Hematopoietic multipotent progenitor cell (in vitro differentiated cells): ENCODE measurements around the gene STK10. TPM values are rescaled to one million over a fixed set of nuclear protein-coding genes. Genes with fewer than 3 reads are reported as not detected.
A peak's percentile ranks its signal among the peaks of the same experiment; 100 is the strongest.

ENCODE experiments used
- DNase-seq, 3 donors: peaks; one replicate each; pipeline ENCODE4 v3.0.0-alpha.2; 2011 to 2015; ENCODE audit warnings: low read depth in 2 of 3, low spot score in 2 of 3
- total RNA-seq: library from RNA; depleted of rRNA; stranded (reverse); fragments of >200 nt; gene quantifications from one replicate; pipeline ENCODE4 v1.2.3, GENCODE V29; 2012

The STK10 gene
- total RNA-seq, 1 donor = 85.1 TPM

DNA sequence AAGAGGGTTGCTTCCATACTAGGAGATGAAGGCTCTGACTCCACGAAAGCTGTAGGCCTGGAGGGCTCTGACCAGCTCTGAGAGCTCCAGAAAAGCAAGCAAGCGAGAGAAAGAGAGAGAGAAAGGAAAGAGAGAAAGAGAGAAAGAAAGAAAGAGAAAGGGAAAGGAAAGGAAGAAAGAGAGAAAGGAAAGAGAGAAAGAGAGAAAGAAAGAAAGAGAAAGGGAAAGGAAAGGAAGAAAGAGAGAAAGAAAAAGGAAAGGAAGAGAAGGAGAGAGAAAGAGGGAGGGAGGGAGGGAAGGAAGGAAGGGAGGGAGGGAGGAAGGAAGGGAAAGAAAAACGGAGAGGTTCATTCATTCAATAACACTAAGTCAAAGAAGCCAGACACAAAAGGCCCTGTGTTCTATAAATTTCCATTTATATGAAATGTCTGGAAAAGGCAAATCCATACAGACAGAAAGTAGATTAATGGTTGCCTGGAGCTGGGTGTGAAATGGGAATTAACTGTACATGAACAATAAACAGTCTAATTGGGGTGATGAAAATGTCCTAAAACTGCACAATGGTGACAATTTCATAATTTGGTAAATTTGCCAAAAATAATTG is 1.8 kb upstream of the STK10 start:
- no peak for DNase-seq

DNA sequence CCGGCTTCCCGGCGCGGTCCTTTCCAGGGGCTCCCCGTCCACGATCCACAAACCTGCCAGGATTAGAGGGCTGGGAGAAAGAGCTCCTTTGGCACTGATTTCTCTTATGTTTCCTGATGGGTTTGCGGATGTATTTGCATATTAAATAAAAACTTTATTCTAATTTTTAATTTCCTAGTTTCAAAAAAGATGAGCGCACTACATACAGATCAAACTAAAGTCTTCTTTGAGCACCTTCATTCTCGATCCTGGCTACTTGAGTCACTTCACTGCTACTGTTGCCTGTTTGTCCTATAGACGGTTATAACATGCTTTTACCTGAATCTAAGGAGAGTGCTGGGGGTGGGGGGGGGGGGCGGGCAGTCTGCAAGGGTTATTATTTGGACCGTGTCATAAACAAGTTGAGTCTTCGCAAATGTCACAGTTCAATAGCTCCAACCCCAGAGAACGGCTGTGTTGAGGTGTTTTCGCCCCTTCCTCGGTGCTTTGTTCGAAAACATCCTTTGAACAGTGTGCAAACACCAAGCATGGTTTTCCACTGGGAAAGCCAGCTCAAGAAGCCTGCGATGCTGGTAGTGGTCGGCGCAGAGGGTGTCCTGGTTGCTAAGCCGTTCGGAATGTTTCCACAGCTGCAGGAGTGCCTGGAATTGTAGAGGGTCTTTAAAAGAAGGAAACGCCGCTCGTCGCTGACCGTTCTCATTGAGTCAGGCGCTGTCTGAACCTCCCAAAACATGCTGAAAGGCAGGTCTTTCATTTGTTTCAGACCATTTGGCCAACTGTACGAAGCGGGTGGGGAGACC is 1.1 kb upstream of the STK10 start:
- no peak for DNase-seq

DNA sequence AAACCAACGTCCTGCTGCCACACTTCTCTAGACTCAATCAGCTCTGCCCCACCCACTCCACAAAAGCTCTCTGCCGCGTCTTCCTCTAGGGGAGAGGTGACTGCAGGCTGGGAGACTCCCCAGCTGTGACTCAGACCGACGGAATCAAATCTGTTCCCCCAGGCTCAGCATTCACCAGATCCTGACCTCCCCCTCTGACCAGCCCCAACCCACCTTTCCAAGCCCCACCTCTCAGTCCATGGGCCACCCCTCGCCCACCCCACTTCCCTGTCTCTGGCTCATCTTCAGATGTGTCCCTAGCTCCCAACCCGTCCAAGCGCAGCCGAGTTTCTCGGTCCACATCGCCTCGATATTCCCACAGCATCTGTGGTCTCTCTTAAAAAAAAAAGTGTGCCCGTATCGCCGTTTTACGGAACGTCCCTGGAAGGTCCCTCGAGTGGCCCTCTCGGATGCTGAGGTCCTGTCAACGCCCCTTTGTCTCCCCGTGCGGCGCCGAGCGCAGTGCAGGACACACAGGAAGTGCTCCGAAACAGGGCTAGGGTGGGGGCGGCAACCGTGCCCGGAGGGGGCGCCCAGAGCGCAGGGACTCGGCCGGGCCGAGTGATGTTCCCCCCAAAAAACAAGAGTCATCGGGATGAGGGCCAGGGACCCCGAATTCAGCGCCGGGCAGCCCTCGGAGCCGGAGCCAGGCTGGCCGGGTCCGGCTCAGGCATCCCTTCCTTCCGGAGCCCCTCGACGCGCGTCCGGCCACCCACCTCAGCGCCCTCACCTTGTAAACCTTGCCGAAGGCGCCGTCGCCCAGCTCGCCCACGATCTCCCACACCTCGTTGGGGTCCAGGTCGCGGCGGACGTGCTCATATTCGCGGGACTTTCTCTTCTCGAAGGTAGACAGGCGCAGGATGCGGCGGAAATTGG is 649 bp downstream of the STK10 start:
- peak in 2 of 3 donors; percentile 57 to 64 for DNase-seq

DNA sequence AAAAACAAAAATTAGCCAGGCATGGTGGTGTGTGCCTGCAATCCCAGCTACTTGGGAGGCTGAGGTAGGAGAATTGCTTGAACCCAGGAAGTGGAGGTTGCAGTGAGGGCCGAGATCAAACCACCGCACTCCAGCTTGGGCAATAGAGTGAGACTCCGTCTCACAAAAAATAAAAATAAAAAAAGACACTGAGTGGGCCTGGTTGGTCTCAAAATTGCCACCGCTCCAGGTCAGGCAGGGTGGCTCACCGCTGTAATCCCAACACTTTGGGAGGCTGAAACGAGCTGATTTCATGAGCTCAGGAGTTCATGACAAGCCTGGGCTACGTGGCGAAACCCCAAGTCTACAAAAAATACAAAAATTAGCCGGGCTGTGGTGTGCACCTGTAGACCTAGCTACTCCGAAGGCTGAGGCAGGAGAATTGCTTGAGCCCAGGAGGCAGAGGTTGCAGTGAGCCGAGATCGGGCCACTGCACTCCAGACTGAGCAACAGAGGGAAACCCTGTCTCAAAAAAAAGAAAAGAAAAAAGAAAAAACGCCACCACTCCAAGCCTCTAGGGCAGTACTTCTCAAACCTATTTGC is 1.8 kb downstream of the STK10 start:
- no peak for DNase-seq

DNA sequence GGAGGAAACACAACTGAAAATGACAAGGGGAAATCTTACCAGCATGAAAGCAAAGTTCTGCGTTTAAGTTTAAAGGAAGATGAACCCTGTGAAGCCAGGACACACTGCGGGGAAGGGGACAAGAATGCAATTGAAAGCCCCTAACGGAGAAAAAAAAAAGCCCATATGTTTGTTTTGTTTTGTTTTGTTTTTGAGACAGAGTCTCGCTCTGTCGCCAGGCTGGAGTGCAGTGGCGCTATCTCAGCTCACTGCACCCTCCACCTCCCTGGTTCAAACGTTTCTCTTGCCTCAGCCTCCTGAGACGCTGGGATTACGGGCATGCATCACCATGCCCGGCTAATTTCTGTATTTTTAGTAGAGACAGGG is 2.9 kb downstream of the STK10 start:
- DNase-seq = peak in 1 of 3 donors; percentile 30

DNA sequence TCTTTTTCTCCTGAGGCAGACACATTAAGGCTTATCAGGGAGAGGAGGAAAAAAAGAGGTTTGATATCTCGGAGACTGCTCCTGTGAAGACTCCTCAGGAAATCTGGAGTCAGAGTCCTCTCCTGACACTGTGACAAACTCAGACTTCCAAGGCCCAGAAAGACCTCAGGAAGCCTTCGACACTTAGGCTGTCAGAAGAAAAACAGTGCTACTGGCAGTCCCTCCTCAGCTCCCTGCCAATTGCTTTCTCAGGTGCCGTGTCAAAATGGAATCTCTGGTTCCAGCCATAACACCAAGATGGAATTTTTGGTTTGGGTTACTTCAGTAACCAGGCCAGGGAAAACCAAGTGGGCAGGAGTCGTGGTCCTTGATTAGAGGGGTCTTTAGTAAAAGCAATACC is 4.1 kb downstream of the STK10 start:
- no peak for DNase-seq

DNA sequence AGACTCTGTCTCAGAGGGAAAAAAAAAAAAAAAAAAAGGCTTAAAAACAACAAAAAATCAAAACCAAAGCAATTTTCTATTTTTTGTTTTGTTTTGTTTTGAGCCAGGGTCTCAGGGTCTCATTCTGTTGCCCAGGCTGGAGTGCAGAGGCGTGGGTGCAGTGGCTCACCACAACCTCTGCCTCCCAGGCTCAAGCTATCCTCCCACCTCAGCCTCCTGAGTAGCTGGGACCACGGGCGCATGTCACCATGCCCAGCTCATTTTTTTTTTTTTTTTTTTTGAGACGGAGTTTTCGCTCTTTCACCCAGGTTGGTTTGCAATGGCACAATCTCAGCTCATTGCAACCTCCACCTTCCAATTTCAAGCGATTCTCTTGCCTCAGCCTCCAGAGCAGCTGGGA is 5.7 kb downstream of the STK10 start:
- DNase-seq = no peak

DNA sequence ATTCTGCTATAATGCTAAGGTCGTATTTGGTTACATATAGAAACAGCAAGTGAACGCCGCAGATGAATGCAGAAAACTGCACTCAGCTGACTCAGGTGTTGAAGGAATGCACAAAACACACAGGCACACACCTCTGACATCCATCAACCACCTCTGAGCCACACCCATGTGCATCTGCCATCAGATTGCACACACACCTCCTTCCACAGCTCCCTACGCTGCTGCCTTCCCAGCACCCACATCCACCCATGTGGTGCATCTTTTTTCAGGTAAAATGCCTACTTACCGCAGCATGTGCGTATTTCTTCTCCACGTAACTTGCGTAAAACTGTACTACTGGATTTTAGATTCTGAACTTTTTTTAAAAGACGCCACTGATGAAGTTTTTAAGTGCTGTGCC is 7.1 kb downstream of the STK10 start:
- DNase-seq = no peak

DNA sequence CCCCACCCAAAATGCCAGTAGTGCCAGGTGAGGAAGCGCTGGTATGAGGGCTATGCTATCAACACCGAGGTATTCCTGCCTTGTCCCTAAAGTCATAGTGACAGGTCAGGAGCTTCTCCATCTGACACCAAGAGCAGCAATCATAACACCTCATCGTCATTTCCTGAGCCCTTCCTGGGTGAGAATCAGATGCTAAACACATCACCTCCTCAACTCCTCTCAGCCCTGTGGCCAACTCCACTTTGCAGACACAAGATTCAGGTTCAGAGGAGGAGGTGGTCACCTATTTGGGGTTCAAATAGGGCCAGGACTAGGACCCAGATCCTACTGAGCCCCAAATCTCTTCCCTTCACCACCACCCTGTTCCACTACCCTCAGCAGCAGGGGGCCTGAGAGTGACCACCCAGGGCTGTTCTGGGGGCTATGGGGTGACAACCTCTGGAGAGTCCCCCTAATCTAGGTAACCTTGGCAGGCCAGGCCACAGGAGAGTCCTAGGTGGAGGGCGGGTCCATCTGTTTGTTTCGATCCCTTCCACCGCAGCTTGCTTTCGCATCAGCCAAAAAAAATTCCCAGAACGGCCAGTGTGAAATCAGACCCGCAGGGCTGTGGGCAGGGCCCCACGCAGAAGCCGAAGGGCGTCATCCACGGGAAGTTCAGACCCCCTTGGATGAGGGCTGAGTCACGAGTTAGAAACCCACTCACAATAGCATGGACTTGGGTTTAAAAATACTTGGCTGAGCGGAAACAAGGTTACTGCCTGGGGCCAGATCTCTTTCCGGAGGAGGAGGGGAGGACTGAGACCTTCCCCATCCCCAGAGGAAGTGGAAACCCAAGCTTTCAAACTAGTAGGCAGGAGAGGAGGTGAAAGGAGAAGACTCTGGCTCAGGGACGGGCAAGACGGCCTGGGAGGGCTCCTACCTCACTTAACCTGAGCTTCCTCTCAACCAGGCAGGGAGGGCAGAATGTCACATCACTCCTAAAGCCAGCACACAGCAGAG is 8.7 kb downstream of the STK10 start:
- DNase-seq = peak in 2 of 3 donors; percentile 71 to 84

DNA sequence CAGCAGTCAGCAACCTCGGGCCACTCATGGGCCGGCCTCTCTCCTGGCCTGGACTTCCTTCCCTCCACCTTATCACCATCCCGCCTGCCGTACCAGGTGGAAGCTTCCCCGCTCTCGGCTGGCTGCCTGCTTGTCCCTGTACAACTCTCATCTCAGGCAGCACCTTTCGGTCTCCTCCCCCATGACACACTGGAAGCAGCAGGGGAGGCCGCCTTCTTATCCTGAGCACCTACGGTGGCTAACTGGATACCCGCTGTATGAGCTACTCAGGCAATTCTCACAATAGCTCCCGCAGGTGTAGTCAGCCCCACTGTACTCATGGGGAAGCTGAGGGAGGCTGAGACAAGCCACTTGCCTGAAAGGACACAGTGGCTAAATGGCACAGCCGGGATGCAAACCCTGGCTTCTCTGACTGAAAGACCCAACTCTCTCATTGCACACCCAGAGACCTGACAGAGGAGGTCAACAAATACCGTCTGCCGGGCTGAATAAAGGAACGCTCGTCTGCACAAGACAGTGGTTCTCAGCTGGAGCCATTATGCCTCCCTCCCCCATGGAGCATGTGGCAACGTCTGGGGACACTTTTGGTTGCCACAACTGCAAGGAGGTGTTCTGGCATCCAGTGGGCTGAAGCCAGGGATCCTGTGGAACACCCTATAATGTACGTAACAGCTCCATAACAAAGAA is 9.6 kb downstream of the STK10 start:
- DNase-seq = peak in 1 of 3 donors; percentile 28

DNA sequence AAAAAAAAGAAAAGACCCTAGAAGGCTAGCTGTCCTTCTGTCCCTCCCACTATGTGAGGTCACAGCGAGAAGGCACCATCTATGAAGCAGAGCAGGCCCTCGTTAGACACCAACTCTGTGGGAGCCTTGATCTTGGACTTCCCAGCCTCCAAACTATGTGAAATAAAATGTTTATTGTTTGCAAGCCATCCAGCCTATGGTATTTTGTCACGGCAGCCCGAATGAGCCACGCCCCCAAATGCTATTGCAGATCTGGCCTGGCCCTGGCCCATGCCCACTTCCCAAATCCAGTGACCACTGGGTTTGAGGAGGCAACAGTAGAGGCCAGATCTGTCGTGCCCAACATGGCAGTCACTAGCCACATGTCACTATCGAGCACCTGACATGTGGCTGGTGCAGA is 10.8 kb downstream of the STK10 start:
- no peak for DNase-seq

DNA sequence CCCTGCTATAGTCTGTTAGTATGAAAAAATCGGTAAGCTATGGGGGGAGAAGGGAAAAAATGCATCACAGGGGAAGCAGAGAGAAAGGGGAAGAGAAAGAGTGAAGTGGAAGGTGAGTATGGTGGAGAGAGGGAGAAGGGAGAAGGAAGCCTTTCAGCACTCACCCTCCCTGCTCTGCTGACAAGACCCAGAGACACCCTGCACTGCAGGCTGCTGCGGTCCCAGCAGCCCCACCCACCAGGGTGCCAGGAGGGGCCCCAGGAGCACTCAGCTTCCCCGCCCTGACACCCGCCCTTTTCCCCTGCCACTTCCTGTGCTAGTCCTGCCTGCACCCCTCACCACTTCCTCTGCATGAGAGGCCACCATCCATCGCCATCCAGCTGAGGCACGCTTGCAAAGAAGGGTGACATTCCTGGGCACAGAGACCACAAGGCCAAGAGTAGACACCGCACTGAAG is 12.7 kb downstream of the STK10 start:
- peak; percentile 64 to 92 (median 80) for DNase-seq

DNA sequence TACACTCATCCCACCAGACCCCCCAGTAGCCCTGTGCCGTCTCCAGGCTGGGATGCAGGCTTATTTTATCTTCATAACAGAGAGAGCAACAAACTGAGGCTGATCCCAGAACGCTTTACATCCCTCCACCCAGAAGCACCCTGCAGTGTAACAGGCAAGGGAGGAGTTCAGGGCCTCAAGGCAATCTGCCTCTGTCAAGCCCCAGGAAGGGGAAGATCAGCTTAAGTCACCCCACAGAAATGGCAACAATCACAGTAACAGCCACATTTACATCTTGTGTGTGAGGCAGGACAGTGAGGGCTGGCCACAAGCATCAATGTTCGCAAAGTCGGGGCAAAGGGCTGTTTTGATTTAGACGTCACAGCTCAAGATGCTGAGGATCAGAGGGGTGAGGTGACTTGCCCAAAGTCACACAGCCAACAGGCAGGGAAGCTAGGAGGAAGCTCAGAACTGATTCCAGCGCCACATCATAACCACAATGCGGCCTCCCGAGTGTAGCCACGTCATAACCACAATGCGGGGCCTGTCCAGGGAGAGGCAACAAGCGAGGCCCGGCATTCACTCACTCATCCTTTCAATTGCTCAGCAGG is 14.4 kb downstream of the STK10 start:
- peak in 2 of 3 donors; percentile 34 to 63 for DNase-seq

DNA sequence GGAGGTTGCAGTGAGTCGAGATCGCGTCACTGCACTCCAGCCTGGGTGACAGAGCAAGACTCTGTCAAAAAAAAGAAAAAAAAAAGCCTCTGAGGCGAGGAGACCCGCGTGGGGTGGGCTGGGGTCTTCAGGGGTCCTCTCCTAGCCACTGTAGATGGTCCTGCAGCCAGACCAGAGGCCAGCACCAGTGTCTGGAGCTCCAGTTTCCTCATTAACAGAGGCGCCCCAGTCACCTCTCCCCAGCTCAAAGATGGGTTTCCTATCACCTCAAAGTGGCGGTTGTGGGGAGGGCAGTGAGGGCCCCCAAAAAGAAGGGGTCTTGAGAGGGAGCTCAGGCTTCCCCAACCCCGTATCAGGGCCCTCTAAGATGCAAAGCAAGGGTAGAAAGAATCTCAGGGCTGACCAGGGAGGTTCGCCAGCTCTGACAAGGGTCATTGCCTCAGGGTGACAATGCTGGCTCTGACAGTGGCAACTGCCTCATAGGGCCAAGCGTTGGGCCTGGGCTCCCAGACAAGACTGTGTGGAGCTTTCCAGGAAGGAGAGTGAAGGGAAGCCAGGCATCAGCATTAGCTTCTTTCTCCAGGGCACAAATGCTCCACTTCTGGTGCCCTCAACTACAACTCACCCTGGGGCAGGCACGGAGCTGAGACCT is 15.0 kb downstream of the STK10 start:
- no peak for DNase-seq

DNA sequence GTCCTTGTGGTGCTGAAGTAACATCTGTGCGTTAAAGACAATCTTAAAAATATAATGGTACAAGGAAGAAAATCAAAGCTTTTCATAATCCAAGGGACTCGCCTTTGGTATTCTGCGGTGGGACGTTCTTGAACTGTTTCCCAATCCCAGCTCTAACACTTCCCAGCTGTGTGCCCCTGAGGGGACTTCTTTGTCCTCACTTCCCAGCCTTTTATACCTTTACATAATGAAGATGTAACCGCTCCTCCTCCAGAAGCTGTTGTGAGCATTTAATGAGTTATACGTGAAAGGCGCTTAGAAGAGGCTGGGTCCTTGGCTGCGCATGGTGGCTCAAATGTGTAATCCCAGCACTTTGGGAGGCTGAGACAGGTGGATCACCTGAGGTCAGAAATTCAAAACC is 16.9 kb downstream of the STK10 start:
- DNase-seq = no peak

DNA sequence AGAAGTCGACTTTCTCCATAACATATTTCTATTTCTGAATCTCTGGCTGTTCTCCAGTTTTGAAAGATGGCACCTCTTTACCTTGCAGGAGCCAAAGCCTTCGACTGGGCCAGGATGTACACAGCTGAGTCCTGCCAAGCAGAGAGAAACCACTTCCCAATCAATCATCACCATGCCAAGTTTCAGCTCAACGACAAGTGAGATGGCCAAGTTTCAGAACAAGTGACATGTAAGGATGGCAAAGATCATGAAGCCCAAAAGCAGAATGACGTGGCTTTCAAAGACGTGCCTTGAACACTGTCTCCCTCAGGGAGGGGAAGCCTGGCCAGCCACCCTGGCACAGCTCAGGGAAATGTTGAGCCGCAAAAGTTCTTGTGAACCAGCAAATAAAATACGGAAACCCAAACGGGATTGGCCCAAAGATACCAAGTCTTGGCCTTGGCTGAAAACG is 17.7 kb downstream of the STK10 start:
- peak in 1 of 3 donors; percentile 21 for DNase-seq

DNA sequence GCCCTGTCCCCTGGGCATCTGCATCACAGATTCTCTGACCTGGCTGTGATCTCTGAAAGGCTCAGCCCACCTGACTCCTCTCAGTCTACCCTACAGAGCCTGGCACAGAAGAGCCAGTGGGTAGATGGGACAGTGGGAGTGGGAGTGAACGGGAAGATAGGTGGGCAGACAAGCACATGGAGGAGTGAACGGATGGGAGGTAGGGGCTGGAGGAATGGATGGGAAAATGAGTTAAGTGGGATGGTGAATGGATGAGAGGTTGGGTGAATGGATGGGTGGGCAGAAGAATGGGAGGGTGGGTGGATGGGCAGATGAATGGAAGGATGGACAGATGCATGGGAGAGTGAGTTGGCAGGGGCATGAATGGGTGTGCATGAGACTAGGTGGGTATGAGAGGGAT is 18.8 kb downstream of the STK10 start:
- no peak for DNase-seq

DNA sequence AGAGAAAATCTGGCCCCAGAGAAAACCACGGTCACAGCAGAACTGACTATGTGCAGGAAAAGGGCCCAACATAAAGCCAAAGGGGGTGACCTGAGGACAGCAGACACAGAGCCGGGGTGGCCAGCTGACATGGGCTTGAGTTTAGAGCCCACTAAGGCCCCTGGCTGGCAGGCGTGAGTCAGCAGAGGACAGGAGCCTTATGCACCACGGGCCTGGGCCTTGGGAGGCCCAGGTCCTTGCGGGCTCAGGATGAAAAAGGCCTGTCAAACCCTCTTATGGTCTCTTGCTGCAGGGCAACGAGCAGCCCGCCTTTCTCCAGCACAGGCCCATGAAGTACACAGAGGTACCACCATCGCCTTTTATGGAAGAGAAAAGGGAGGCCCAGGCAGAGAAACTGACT is 19.7 kb downstream of the STK10 start:
- no peak for DNase-seq
